Measurements from ENCODE around the gene MAPKAPK3.

- TF ChIP-seq CTCF (IDR thresholded peaks at IDR 0.05) = no peak
- TF ChIP-seq POLR2A (IDR thresholded peaks at IDR 0.05) = no peak
- TF ChIP-seq POLR2AphosphoS5 (IDR thresholded peaks at IDR 0.05; ENCODE audit: insufficient read depth in 1 of 2, low read depth in 1 of 2) = no peak
Observed at GRCh38 chr3:50666837-50667236, 49.9 kb downstream of the MAPKAPK3 start.

Measured in vagina (tissue), 2 donors.